WTC11 (cell line): ENCODE results near the gene TMEM200A. TPM values are rescaled to one million over a fixed set of nuclear protein-coding genes. Genes with fewer than 3 reads are reported as not detected.

Experiments
- ATAC-seq: fragments of 200-7000 bp; cut with Tn5 transposase; 2 replicates; pipeline ENCODE4 v1.10.0; 2021; ENCODE audit warnings: mild to moderate bottlenecking, moderate library complexity
- CTCF ChIA-PET: fragments of 300-600 bp; sonication (Branson Sonifier 250); formaldehyde crosslinking; loops from one replicate; lab custom pipeline; 2021; ENCODE audit warnings: antibody characterized with exemption; lab: Charles Lee
- POLR2A ChIA-PET: fragments of 350-600 bp; sonication (Branson Sonifier 250); formaldehyde crosslinking; loops from one replicate; lab custom pipeline; 2021; ENCODE audit warnings: antibody characterized with exemption; lab: Charles Lee
- DNase-seq: peaks from one replicate; pipeline ENCODE4 v3.0.0; 2021; ENCODE audit warnings: low spot score
- H3K27ac Mint-ChIP-seq: 2 replicates; pipeline ENCODE4 v1.8.0; 2021; ENCODE audit warnings: mixed read lengths
- H3K27me3 Mint-ChIP-seq: 2 replicates; pipeline ENCODE4 v1.8.0; 2021; ENCODE audit warnings: low read depth, mild to moderate bottlenecking, moderate library complexity, mixed read lengths
- H3K36me3 Mint-ChIP-seq: 2 replicates; pipeline ENCODE4 v1.8.0; 2021; ENCODE audit warnings: mixed read lengths
- H3K4me1 Mint-ChIP-seq: 2 replicates; pipeline ENCODE4 v1.8.0; 2022; ENCODE audit warnings: mixed read lengths
- H3K4me3 Mint-ChIP-seq: 2 replicates; pipeline ENCODE4 v1.8.0; 2021; ENCODE audit warnings: mild to moderate bottlenecking, moderate library complexity, mixed read lengths
- H3K9me3 Mint-ChIP-seq: 2 replicates; pipeline ENCODE4 v1.8.0; 2021; ENCODE audit warnings: mixed read lengths
- ARID4B ChIP-seq: sonication (generic); formaldehyde crosslinking; IDR thresholded peaks from 2 replicates; pipeline ENCODE4 v1.8.0; 2023; ENCODE audit warnings: missing genetic modification reagents, mild to moderate bottlenecking, borderline replicate concordance
- ATF6 ChIP-seq: sonication (generic); formaldehyde crosslinking; IDR thresholded peaks from 2 replicates; pipeline ENCODE4 v1.8.1; 2023; ENCODE audit warnings: mild to moderate bottlenecking, missing genetic modification reagents
- CBFB ChIP-seq: sonication (generic); formaldehyde crosslinking; IDR thresholded peaks from 2 replicates; pipeline ENCODE4 v1.8.1; 2022; ENCODE audit warnings: mild to moderate bottlenecking, low read depth, missing genetic modification reagents
- EMX1 ChIP-seq: fragments of 250-450 bp; sonication (Bioruptor Pico); IDR thresholded peaks from 2 replicates; pipeline ENCODE4 v1.8.0; 2021; ENCODE audit warnings: mild to moderate bottlenecking
- FOXP1 ChIP-seq: sonication (generic); formaldehyde crosslinking; IDR thresholded peaks from 2 replicates; pipeline ENCODE4 v1.8.0; 2022; ENCODE audit warnings: missing genetic modification reagents, mild to moderate bottlenecking, moderate library complexity, borderline replicate concordance
- GABPB1 ChIP-seq: sonication (generic); formaldehyde crosslinking; IDR thresholded peaks from 2 replicates; pipeline ENCODE4 v1.8.1; 2023; ENCODE audit warnings: mild to moderate bottlenecking, missing genetic modification reagents
- GRHL2 ChIP-seq: fragments of 250-450 bp; sonication (Bioruptor Pico); IDR thresholded peaks from 2 replicates; pipeline ENCODE4 v1.8.0; 2022; ENCODE audit warnings: mild to moderate bottlenecking, moderate library complexity; ENCODE audit not compliant: insufficient replicate concordance, severe bottlenecking
- HMGXB4 ChIP-seq: sonication (generic); formaldehyde crosslinking; IDR thresholded peaks from 2 replicates; pipeline ENCODE4 v1.8.1; 2023; ENCODE audit warnings: mild to moderate bottlenecking, moderate library complexity, missing genetic modification reagents
- KAT7 ChIP-seq: sonication (generic); formaldehyde crosslinking; IDR thresholded peaks from 2 replicates; pipeline ENCODE4 v1.8.1; 2023; ENCODE audit warnings: missing genetic modification reagents, mild to moderate bottlenecking, borderline replicate concordance
- MLX ChIP-seq: sonication (generic); formaldehyde crosslinking; IDR thresholded peaks from 2 replicates; pipeline ENCODE4 v1.8.1; 2023; ENCODE audit warnings: mild to moderate bottlenecking, missing genetic modification reagents, moderate library complexity
- NFYB ChIP-seq: sonication (generic); formaldehyde crosslinking; conservative IDR thresholded peaks from 2 replicates; pipeline ENCODE4 v1.8.0; 2022; ENCODE audit warnings: low read depth, missing genetic modification reagents
- NR2C2 ChIP-seq: sonication (generic); formaldehyde crosslinking; IDR thresholded peaks from 2 replicates; pipeline ENCODE4 v1.8.0; 2022; ENCODE audit warnings: mild to moderate bottlenecking, missing genetic modification reagents
- PRRX2 ChIP-seq: fragments of 250-450 bp; sonication (Bioruptor Pico); IDR thresholded peaks from 2 replicates; pipeline ENCODE4 v1.8.0; 2021; ENCODE audit warnings: mild to moderate bottlenecking
- TCF7 ChIP-seq: sonication (generic); formaldehyde crosslinking; IDR thresholded peaks from 2 replicates; pipeline ENCODE4 v1.8.0; 2022; ENCODE audit warnings: mild to moderate bottlenecking, low read depth, missing genetic modification reagents, moderate library complexity
- USF1 ChIP-seq: sonication (generic); formaldehyde crosslinking; IDR thresholded peaks from 2 replicates; pipeline ENCODE4 v1.8.0; 2022; ENCODE audit warnings: mild to moderate bottlenecking, missing genetic modification reagents
- ZBTB21 ChIP-seq: sonication (generic); formaldehyde crosslinking; IDR thresholded peaks from 2 replicates; pipeline ENCODE4 v1.8.1; 2023; ENCODE audit warnings: mild to moderate bottlenecking, missing genetic modification reagents, borderline replicate concordance
- ZNF138 ChIP-seq: sonication (generic); formaldehyde crosslinking; conservative IDR thresholded peaks from 2 replicates; pipeline ENCODE4 v1.8.1; 2022; ENCODE audit warnings: mild to moderate bottlenecking, moderate library complexity, missing genetic modification reagents
- ZNF425 ChIP-seq: fragments of 250-450 bp; sonication (Bioruptor Pico); conservative IDR thresholded peaks from 2 replicates; pipeline ENCODE4 v1.9.0; 2021; ENCODE audit warnings: mild to moderate bottlenecking
- total RNA-seq: library from RNA; stranded (reverse); gene quantifications from 3 replicates; pipeline ENCODE4 v1.2.3, GENCODE V29; 2021

Gene TMEM200A
- total RNA-seq, 1 experiment from 2014 or later, result 11.0 TPM

- TF ChIP-seq NFYB (CRISPR knock-in tag), result no peak
Measured at GRCh38 chr6:130368576-130368975, 2.8 kb downstream of the TMEM200A start (continued).

GRCh38 chr6:130369831-130370230, 4.0 kb downstream of the TMEM200A start:
- CTCF ChIA-PET, result no interaction called here
- H3K27me3 Mint-ChIP-seq, result no peaks in the 10 kb centered on the region; the same call in 1 of the 2 replicates
- no peak overlapping the region for H3K4me3 Mint-ChIP-seq
- POLR2A ChIA-PET, result no interaction called here
- TF ChIP-seq GRHL2 (no peak), ZBTB21 (CRISPR knock-in tag) (no peak), ARID4B (CRISPR knock-in tag) (no peak), ZNF138 (no peak), USF1 (CRISPR knock-in tag) (no peak), KAT7 (no peak), NR2C2 (CRISPR knock-in tag) (no peak), MLX (no peak)
- no peak for DNase-seq
- no peak overlapping the region for H3K27ac Mint-ChIP-seq
- no peak for ATAC-seq
- no peaks in the 10 kb centered on the region for H3K9me3 Mint-ChIP-seq
- H3K4me1 Mint-ChIP-seq, result peaks cover 57% of the 10 kb centered on the region
- no peaks in the 10 kb centered on the region for H3K36me3 Mint-ChIP-seq

- Mint-ChIP-seq H3K36me3 (no peaks in the 10 kb centered on the region), H3K27ac (no peak overlapping the region), H3K4me1 (peaks cover 55% of the 10 kb centered on the region), H3K9me3 (no peaks in the 10 kb centered on the region), H3K27me3 (no peaks in the 10 kb centered on the region), H3K4me3 (no peak overlapping the region)
- ATAC-seq, result no peak
- no peak for DNase-seq
- CTCF ChIA-PET, result no interaction called here
- TF ChIP-seq GABPB1, result no peak
- no peak for TF ChIP-seq CBFB (CRISPR knock-in tag)
- no peak for TF ChIP-seq TCF7 (CRISPR knock-in tag)
- no peak for TF ChIP-seq ATF6 (CRISPR knock-in tag)
- POLR2A ChIA-PET, result no interaction called here
Measured at GRCh38 chr6:130371921-130372420, 6.2 kb downstream of the TMEM200A start.

GRCh38 chr6:130372786-130373185, 7.0 kb downstream of the TMEM200A start:
- Mint-ChIP-seq H3K4me3 (no peak overlapping the region), H3K36me3 (no peaks in the 10 kb centered on the region), H3K27me3 (no peaks in the 10 kb centered on the region), H3K27ac (no peak overlapping the region), H3K4me1 (peaks cover 52% of the 10 kb centered on the region), H3K9me3 (no peaks in the 10 kb centered on the region)
- CTCF ChIA-PET, result no interaction called here
- DNase-seq (no peak), ATAC-seq (no peak)
- POLR2A ChIA-PET, result no interaction called here
- TF ChIP-seq HMGXB4 (CRISPR knock-in tag) (no peak), PRRX2 (CRISPR knock-in tag) (no peak), ZNF138 (no peak), FOXP1 (no peak), EMX1 (no peak), ZNF425 (CRISPR knock-in tag) (no peak)
